GM12891 (cell line): ENCODE results near the gene MAX.

ENCODE experiments used
- DNase-seq: peaks from one replicate; pipeline ENCODE4 v3.0.0; 2011; ENCODE audit warnings: low spot score; ENCODE audit not compliant: insufficient read length
- FAIRE-seq: peaks from 2 replicates; lab custom pipeline; 2011; peaks lifted over from hg19 to GRCh38; lab: Jason Lieb, UNC
- PAX5 ChIP-seq: IDR thresholded peaks from 2 replicates; pipeline ENCODE4 v1.6.1; 2011; ENCODE audit warnings: low read length, moderate library complexity, mild to moderate bottlenecking; ENCODE audit not compliant: insufficient read depth, severe bottlenecking
- POLR2A ChIP-seq: IDR thresholded peaks from 2 replicates; pipeline ENCODE4 v1.6.1; 2011; ENCODE audit warnings: low read depth, low read length, control low read depth
- POLR2AphosphoS5 ChIP-seq: IDR thresholded peaks from 2 replicates; pipeline ENCODE4 v1.6.1; 2011; ENCODE audit warnings: low read depth, low read length, control low read depth
- POU2F2 ChIP-seq: IDR thresholded peaks from 2 replicates; pipeline ENCODE4 v1.6.1; 2011; ENCODE audit warnings: low read depth, mild to moderate bottlenecking, control low read depth, low read length, moderate library complexity
- SPI1 ChIP-seq: IDR thresholded peaks from 2 replicates; pipeline ENCODE4 v1.6.1; 2011; ENCODE audit warnings: low read depth, low read length, control low read depth
- TAF1 ChIP-seq: IDR thresholded peaks from 2 replicates; pipeline ENCODE4 v1.6.1; 2011; ENCODE audit warnings: low read depth, low read length, control low read depth

The MAX gene

GRCh38 chr14:65107200-65107599 lies 4.9 kb upstream of the MAX start:
- DNase-seq (no peak), FAIRE-seq (no peak)
- no peak for TF ChIP-seq PAX5
- TF ChIP-seq POLR2AphosphoS5, result no peak
- TF ChIP-seq POU2F2, result no peak
- no peak for TF ChIP-seq SPI1
- no peak for TF ChIP-seq TAF1
- TF ChIP-seq POLR2A, result no peak

GRCh38 chr14:65106736-65107135 lies 4.4 kb upstream of the MAX start:
- no peak for TF ChIP-seq POU2F2
- TF ChIP-seq POLR2A, result no peak
- no peak for TF ChIP-seq PAX5
- no peak for TF ChIP-seq SPI1
- TF ChIP-seq TAF1, result no peak
- no peak for TF ChIP-seq POLR2AphosphoS5
- FAIRE-seq, result no peak
- DNase-seq, result no peak

- TF ChIP-seq PAX5, result no peak
- no peak for TF ChIP-seq POLR2AphosphoS5
- no peak for TF ChIP-seq POU2F2
- no peak for TF ChIP-seq TAF1
- TF ChIP-seq POLR2A, result no peak
- no peak for TF ChIP-seq SPI1
- FAIRE-seq (no peak), DNase-seq (no peak)
Measured at GRCh38 chr14:65106316-65106715, 4.0 kb upstream of the MAX start.

GRCh38 chr14:65104791-65105190 lies 2.5 kb upstream of the MAX start:
- FAIRE-seq (no peak), DNase-seq (no peak)

DNA sequence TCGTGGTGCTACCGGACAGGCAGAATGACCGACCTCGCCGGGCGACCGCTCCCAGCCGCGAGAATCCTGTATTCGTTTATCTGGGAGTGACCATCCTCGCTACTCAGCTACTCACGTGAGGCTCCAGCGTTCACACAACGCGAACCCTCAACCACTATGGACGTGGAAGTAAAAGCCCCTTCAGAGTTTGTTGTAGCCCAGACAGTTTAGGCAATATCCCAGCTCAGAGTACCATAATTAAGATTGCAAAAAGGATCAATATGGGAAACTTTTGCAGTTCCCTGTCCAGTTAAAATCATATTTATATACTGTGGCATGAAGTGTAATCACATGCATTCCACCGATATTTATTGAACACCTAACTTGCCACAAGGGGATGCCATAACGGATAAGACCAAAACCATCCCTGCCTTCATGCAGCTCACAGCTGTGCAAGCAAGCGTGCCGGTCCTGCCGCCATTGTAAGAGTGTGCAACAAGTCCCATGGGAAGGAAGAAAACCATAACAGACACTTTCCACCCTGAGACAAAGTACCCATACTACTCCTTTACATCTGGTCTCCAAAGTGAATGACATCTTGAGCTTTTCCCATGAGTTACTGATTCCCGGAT lies 938 bp upstream of the MAX start:
- TF ChIP-seq PAX5, result peak; percentile 47
- TF ChIP-seq SPI1, result no peak
- no peak for TF ChIP-seq POU2F2
- TF ChIP-seq POLR2A, result no peak
- DNase-seq (no peak), FAIRE-seq (no peak)

More at GRCh38 chr14:65104791-65105190, 2.5 kb upstream of the MAX start:
- TF ChIP-seq POLR2A, result no peak
- TF ChIP-seq SPI1, result no peak
- no peak for TF ChIP-seq PAX5
- no peak for TF ChIP-seq POU2F2
- no peak for TF ChIP-seq POLR2AphosphoS5
- TF ChIP-seq TAF1, result no peak

DNA sequence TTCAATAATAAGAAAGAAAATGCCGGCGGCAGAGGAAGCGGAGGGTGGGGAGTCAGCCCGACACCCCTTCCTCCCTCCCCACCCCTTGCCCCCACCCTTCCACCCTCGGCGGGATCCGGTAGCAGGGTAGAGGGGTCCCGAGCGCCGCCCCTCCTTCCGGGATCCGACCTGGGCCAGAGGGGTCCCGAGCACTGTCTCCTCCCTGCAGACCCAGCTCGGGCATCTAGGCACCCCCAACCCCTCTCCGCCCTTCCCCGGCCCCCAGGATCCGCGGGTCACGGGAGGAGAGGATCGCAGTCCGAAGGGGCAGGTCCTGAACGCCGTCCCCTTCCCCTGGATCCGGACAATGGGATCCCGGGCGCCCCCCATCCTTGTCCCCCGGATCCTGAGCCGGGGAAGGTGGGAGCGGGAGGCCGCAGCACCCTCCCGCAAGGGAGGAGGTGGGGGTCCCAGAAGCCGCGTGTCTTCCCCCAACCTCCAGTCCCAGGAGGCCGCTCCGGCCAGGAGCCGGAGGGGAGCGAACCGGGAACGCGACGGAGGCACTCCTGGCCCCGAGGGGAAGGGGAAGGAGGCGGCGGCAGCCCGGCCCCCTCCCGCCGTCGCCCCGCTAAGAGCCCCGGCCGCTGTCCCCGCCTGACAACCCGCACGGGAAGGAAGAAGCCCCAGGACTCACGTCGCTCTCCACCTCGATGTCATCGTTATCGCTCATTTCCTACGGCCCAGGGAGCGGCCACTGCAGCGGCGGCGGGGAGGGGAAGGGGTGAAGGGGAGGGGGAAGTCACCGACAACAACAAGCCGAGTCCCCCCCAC lies 481 bp downstream of the MAX start:
- TF ChIP-seq SPI1 (0 out of 2 replicates have a peak, but pooled peaks have one; percentile 1), TAF1 (no peak)
- no peak for FAIRE-seq

GRCh38 chr14:65100922-65101541 lies 1.3 kb downstream of the MAX start:
- TF ChIP-seq POU2F2 (no peak), PAX5 (no peak), POLR2AphosphoS5 (no peak), SPI1 (no peak), POLR2A (no peak), TAF1 (no peak)
- DNase-seq, result no peak
- FAIRE-seq, result peak; percentile 41

More for the DNA sequence above, 481 bp downstream of the MAX start:
- no peak for DNase-seq

DNA sequence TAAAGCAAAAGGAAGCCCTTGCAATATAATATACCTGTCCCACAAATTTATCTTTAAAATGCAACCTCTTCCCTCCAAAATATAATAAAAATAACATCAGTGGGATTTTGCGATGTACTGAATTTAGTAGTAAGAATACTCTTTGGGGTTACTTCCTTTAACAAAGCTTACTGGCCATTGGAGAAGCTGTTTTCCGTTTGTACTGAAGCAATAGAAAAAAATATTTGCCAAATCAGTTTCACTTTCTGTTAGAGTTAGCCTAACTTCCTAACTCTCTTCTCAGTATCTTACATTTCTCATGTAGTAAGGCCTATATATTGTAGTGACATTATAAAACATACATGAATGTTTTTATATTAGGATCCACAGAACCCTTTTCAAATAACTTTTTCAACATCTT lies 3.7 kb downstream of the MAX start:
- DNase-seq, result no peak
- TF ChIP-seq SPI1 (no peak), POLR2AphosphoS5 (no peak), POLR2A (no peak), POU2F2 (no peak), TAF1 (no peak), PAX5 (no peak)

DNA sequence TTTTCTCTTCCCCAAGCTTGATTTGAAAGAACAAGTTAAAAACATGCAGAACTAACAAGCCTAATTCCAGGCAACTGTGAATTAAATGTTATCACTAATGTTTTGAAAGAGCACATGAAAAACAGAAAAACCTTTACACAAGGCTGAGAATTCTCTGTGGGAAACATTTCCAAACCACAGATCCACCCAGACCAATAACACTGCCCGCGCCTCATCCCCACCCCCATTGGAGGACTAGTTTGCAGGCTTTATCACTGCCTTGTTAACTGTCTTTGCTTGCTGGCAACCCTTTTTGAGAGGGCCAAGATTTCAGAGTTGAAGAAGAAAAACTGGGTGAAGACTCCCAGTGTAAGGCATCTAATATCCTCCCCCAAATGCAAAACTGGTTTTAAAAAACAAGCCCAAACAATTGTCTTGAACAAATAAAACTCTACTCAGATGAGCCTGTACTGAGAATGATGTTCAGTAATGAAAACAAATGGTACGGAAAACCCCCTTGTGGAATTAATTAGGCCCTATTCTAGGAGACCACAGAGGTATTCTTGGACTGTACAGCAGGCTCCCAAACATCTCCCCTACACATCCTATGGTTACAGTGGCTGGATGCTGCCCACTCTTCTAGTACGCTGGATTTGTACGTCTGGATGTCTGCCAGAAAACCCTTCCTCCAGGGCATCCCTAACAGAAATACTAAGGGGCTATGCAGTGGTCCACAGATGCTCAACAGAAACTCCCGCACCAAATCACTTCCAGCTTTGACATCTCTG lies 5.8 kb downstream of the MAX start:
- no peak for DNase-seq
- FAIRE-seq, result no peak

More for the DNA sequence above, 3.7 kb downstream of the MAX start:
- FAIRE-seq, result no peak

More for the DNA sequence above, 5.8 kb downstream of the MAX start:
- TF ChIP-seq TAF1 (no peak), SPI1 (no peak), PAX5 (no peak), POU2F2 (no peak), POLR2A (no peak), POLR2AphosphoS5 (no peak)
